GM12878 (cell line): Measurements from ENCODE around the gene CLEC16A. TPM values are rescaled to one million over a fixed set of nuclear protein-coding genes. Genes with fewer than 3 reads are reported as not detected.

Experiments used
- ATAC-seq: fragments of 200-7000 bp; cut with Tn5 transposase; 3 replicates; pipeline ENCODE4 v1.9.1; 2020; ENCODE audit warnings: mild to moderate bottlenecking, moderate library complexity
- BruUV-seq: library from RNA; stranded (reverse); fragments of 400-500 nt; replicated peaks from 2 replicates; lab custom pipeline; 2021; lab: Mats Ljungman, UMichigan
- CTCF ChIA-PET: fragments of 300-600 bp; sonication (Branson Sonifier 250); formaldehyde crosslinking; extraction: SDS; loops from one replicate; lab custom pipeline; 2021; ENCODE audit warnings: inconsistent platforms; lab: Yijun Ruan, JAX
- POLR2A ChIA-PET: fragments of 350-600 bp; formaldehyde crosslinking; extraction: SDS; loops from one replicate; lab custom pipeline; 2021; ENCODE audit warnings: inconsistent platforms; lab: Charles Lee
- RAD21 ChIA-PET: fragments of 300-600 bp; sonication (Branson Sonifier 250); formaldehyde crosslinking; loops from one replicate; lab custom pipeline; 2023; ENCODE audit warnings: antibody characterized with exemption; ENCODE audit not compliant: unreplicated experiment; lab: Charles Lee
- SMC1A ChIA-PET: fragments of 300-600 bp; sonication (Branson Sonifier 250); formaldehyde crosslinking; loops from one replicate; lab custom pipeline; 2023; ENCODE audit not compliant: unreplicated experiment, uncharacterized antibody; lab: Charles Lee
- DNase-seq: peaks from one replicate; pipeline ENCODE4 v3.0.0-alpha.2; 2011; ENCODE audit warnings: low read depth, low spot score
- FAIRE-seq: peaks from 3 replicates; lab custom pipeline; 2011; peaks lifted over from hg19 to GRCh38; lab: Jason Lieb, UNC
- H2AFZ ChIP-seq: 2 replicates; pipeline ENCODE4 v1.6.0; 2011; ENCODE audit warnings: low read depth, low read length, control low read depth; ENCODE audit not compliant: control insufficient read depth
- H3K27ac ChIP-seq: 2 replicates; pipeline ENCODE4 v1.5.1; 2011; ENCODE audit warnings: control low read depth; ENCODE audit not compliant: control insufficient read depth, insufficient read depth
- H3K27me3 ChIP-seq, 2 experiments: replicated peaks in 1 of 2; 2 replicates each; pipeline versions ENCODE4 v1.6.0 to v1.6.1; 2011; ENCODE audit warnings: low read length in 1 of 2; ENCODE audit not compliant: control insufficient read depth in 2 of 2, insufficient read depth in 2 of 2
- H3K36me3 ChIP-seq, 2 experiments: 2 replicates each; pipeline ENCODE4 v1.5.1; 2011; ENCODE audit warnings: low read length in 1 of 2; ENCODE audit not compliant: control insufficient read depth in 2 of 2, insufficient read depth in 2 of 2
- H3K4me1 ChIP-seq: 2 replicates; pipeline ENCODE4 v1.6.1; 2011; ENCODE audit warnings: mild to moderate bottlenecking, low read length, moderate library complexity, mixed read lengths; ENCODE audit not compliant: control insufficient read depth, insufficient read depth
- H3K4me2 ChIP-seq: 2 replicates; pipeline ENCODE4 v1.6.0; 2011; ENCODE audit warnings: control low read depth; ENCODE audit not compliant: control insufficient read depth, insufficient read depth
- H3K4me3 ChIP-seq: fragments of 200-600 bp; sonication (generic); 2 replicates; pipeline ENCODE4 v1.5.1; 2016
- H3K79me2 ChIP-seq: 2 replicates; pipeline ENCODE4 v1.6.0; 2011; ENCODE audit warnings: low read length; ENCODE audit not compliant: control insufficient read depth, insufficient read depth
- H3K9ac ChIP-seq: 2 replicates; pipeline ENCODE4 v1.8.0; 2011; ENCODE audit warnings: low read length, control low read depth, mixed read lengths; ENCODE audit not compliant: control insufficient read depth, insufficient read depth
- H3K9me3 ChIP-seq: replicated peaks from 3 replicates; pipeline ENCODE4 v1.5.1; 2011; ENCODE audit warnings: mild to moderate bottlenecking, low read length; ENCODE audit not compliant: control insufficient read depth, insufficient read depth
- H4K20me1 ChIP-seq: 2 replicates; pipeline ENCODE4 v1.6.0; 2011; ENCODE audit not compliant: control insufficient read depth, insufficient read depth
- CHD4 ChIP-seq: fragments of 200-600 bp; sonication (generic); IDR thresholded peaks from 2 replicates; pipeline ENCODE4 v1.6.1; 2016; ENCODE audit warnings: mild to moderate bottlenecking
- ETV6 ChIP-seq, 2 experiments: fragments of 450-650 bp in 1 of 2; IDR thresholded peaks in 1 of 2; conservative IDR thresholded peaks in 1 of 2; 2 replicates each; pipeline ENCODE4 v1.6.1; 2014; ENCODE audit warnings: antibody characterized with exemption in 1 of 2, borderline replicate concordance in 1 of 2, low read depth in 1 of 2, mild to moderate bottlenecking in 1 of 2, moderate library complexity in 1 of 2
- FOXM1 ChIP-seq: IDR thresholded peaks from 2 replicates; pipeline ENCODE4 v1.6.1; 2012; ENCODE audit warnings: low read depth, mild to moderate bottlenecking, inconsistent platforms, low read length, moderate library complexity
- HDGF ChIP-seq: fragments of 450-650 bp; IDR thresholded peaks from 2 replicates; pipeline ENCODE4 v1.6.1; 2016; ENCODE audit warnings: antibody characterized with exemption
- HSF1 ChIP-seq: fragments of 150-350 bp; IDR thresholded peaks from 2 replicates; pipeline ENCODE4 v1.6.1; 2014; ENCODE audit warnings: mild to moderate bottlenecking, low read depth, low read length
- KDM1A ChIP-seq: fragments of 200-600 bp; sonication (generic); IDR thresholded peaks from 2 replicates; pipeline ENCODE4 v1.6.1; 2016; ENCODE audit warnings: borderline replicate concordance
- NFIC ChIP-seq: IDR thresholded peaks from 2 replicates; pipeline ENCODE4 v1.6.1; 2012; ENCODE audit warnings: low read depth, mild to moderate bottlenecking, inconsistent platforms, low read length, moderate library complexity
- NR2C1 ChIP-seq: fragments of 450-650 bp; IDR thresholded peaks from 2 replicates; pipeline ENCODE4 v1.6.1; 2017; ENCODE audit warnings: antibody characterized with exemption, mild to moderate bottlenecking, moderate library complexity
- SUZ12 ChIP-seq: fragments of 200-600 bp; sonication (generic); IDR thresholded peaks from one replicate; pipeline ENCODE4 v1.6.1; 2018; ENCODE audit warnings: antibody characterized with exemption, mild to moderate bottlenecking; ENCODE audit not compliant: unreplicated experiment
- ZBTB40 ChIP-seq: fragments of 450-650 bp; IDR thresholded peaks from 2 replicates; pipeline ENCODE4 v1.6.1; 2016; ENCODE audit warnings: mild to moderate bottlenecking, moderate library complexity, borderline replicate concordance
- ZZZ3 ChIP-seq: IDR thresholded peaks from 2 replicates; pipeline ENCODE4 v1.6.1; 2011; ENCODE audit warnings: low read depth; ENCODE audit not compliant: control insufficient read depth, insufficient read length
- WGBS: methylation state at CpG from one replicate; pipeline ENCODE4 v1.1.6; 2016; ENCODE audit warnings: low lambda C conversion rate; ENCODE audit not compliant: insufficient replicate concordance, insufficient coverage; ENCODE audit errors: missing lambda C conversion rate; 5-methylcytosine and 5-hydroxymethylcytosine counted together
- in situ Hi-C: fragments of 300-500 bp; cut with MboI; formaldehyde crosslinking; loops from 9 replicates; pipeline ENCODE4 v1.14.3; 2018; ENCODE audit warnings: mixed read lengths
- intact Hi-C: fragments of 100-400 bp; cut with micrococcal nuclease; formaldehyde crosslinking; loops from one replicate; pipeline ENCODE4 v1.14.2; 2022; ENCODE audit not compliant: unreplicated experiment
- polyA plus RNA-seq, 11 experiments: library from polyadenylated mRNA; depleted of rRNA in 4 of 11; unstranded in 6 of 11; stranded (reverse) in 5 of 11; fragments of >200 nt; fragmentation: Nextera tagmentation in 4 of 11; fragmentation: Illumina TruSeq in 1 of 11; extraction: Ambion mirVana in 4 of 11; extraction: Trizol in 1 of 11; gene quantifications; 1 replicate in 1 of 11; 2 replicates in 10 of 11; pipeline versions ENCODE4 v1.2.1 to v1.2.3, GENCODE V29; 2011 to 2016; ENCODE audit warnings: inconsistent platforms in 2 of 11, missing spikeins in 2 of 11, low read depth in 1 of 11
- total RNA-seq, 4 experiments: library from RNA; depleted of rRNA in 3 of 4; stranded (reverse); fragments of >200 nt in 3 of 4; fragmentation: Illumina TruSeq in 1 of 4; extraction: Trizol in 1 of 4; gene quantifications; 2 replicates each; pipeline versions ENCODE4 v1.2.1 to v1.2.3, GENCODE V29; 2013 to 2021

CLEC16A gene
- total and polyA plus RNA-seq, 10 of the 15 experiments (the other 5 are each of a cell fraction or from before 2014, with no cell fraction given), result 1.5 to 28.8 (median 19.2) TPM

- ChIA-PET CTCF (no interaction called here), RAD21 (no interaction called here), SMC1A (no interaction called here), POLR2A (interaction anchor here (0.6 to 1.1 kb wide), 2 partner anchors 36 to 151 kb away, joined by 3 read pairs; no protein-coding TSS in a partner anchor)
- Histone ChIP-seq H3K4me1 (no peaks in the 10 kb centered on the region), H3K27ac (no peak overlapping the region), H3K9me3 (no peaks in the 10 kb centered on the region), H3K27me3 (no peaks in the 10 kb centered on the region), H4K20me1 (no peaks in the 10 kb centered on the region), H3K4me2 (no peak overlapping the region), H3K4me3 (no peak overlapping the region), H2AFZ (no peak overlapping the region), H3K36me3 (peaks cover 2% of the 10 kb centered on the region in 2 experiments; a peak in 3 of 4 replicates), H3K79me2 (no peaks in the 10 kb centered on the region; the same call in 1 of the 2 replicates), H3K9ac (no peak overlapping the region)
- FAIRE-seq (no peak), ATAC-seq (no peak), DNase-seq (no peak)
- WGBS, result 90% methylated on average over 7 of the region's 7 CpGs
- TF ChIP-seq ZZZ3 (no peak), ZBTB40 (no peak), NFIC (no peak), CHD4 (no peak), NR2C1 (no peak), FOXM1 (no peak), HSF1 (no peak), SUZ12 (no peak), ETV6 (conservative IDR thresholded peaks at IDR 0.05 in 1 of 2, IDR thresholded peaks at IDR 0.05 in 1 of 2; ENCODE audit: borderline replicate concordance in 1 of 2, low read depth in 1 of 2) (no peak), KDM1A (no peak), HDGF (no peak)
- in situ Hi-C loops (no loop called here), intact Hi-C loops (no loop called here)
- BruUV-seq, result no TSS peak
Observed at GRCh38 chr16:11136600-11136999, 192.2 kb downstream of the CLEC16A start.
